ENCODE results near the gene JUND.

JUND gene

DNA sequence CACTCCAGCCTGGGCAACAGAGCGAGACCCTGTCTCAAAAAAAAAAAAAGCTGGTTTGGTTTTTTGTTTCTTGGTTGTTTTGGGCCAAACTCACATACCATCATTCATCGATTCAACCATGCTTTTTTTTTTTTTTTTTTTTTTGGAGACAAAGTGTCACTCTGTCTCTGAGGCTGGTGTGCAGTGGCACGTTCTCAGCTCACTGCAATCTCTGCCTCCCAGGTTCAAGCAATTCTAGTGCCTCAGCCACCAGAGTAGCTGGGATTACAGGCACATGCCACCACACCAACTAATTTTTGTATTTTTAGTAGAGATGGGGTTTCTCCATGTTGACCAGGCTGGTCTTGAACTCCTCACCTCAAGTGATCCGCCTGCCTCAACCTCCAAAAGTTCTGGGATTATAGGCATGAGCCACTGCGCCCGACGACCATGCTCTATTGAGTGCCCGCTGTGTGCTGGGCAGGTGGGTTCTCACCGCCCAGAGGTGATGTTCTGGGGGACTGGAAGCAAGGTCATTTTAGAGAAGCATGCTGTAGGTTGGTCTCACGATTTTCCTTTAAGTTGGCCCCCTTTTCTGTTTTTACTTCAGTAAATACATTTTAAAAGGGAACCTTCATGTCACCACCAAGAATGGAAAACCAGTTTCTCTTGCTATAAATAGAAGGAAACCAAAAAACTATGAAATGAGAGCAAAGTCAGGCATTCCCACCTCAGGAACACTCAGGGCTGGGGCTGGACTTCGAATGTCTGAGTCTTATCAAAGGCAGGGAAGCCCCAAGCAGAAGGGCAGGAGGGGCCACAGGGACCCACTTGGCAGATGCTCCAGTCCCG lies 8.3 kb upstream of the JUND start:
- peak in 1 of 2 experiments; percentile 55 for DNase-seq

DNA sequence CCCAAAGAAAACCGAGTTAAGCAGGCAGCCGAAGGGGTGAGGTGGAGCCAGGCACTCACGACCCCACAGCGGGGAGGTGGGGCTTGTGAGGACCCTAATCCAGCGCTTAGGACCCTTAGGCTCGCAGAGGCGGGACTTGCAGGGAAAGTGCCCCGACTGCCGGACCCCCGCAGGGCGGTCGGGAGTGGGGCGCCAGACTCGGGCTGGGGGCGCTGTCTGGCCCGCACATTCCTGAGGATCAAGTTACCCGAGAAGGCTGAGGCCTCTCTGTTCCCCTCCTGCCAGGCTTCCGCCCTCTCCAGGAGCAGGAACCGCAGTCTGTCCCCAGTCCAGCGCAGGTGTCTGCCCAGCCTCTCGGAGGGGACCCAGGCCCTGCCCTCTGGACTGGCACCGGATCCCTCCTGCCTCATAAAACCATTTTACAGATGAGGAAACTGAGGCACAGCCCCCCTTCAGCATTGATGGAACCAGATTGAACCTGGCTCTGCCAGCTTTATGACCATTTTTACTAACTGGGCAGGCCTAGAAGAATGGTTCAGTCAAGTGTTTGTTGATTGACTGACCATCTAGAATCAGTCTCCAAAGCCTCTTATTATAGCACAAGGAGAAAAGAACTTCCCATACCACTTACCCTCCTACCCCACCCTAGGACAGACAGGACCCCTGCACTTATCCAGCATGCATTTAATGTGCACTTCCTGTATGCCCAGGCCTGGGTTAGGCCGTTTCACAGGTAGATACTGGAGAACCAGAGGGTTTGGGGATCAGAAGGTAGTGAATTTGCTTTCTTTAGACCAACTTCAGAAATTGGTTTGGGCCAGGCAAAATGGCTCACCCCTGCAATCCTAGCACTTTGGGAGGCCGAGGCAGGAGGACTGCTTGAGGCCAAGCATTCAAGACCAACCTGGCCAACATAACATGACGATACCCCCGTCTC lies 6.7 kb upstream of the JUND start:
- peak in 1 of 2 experiments; percentile 24 for DNase-seq

DNA sequence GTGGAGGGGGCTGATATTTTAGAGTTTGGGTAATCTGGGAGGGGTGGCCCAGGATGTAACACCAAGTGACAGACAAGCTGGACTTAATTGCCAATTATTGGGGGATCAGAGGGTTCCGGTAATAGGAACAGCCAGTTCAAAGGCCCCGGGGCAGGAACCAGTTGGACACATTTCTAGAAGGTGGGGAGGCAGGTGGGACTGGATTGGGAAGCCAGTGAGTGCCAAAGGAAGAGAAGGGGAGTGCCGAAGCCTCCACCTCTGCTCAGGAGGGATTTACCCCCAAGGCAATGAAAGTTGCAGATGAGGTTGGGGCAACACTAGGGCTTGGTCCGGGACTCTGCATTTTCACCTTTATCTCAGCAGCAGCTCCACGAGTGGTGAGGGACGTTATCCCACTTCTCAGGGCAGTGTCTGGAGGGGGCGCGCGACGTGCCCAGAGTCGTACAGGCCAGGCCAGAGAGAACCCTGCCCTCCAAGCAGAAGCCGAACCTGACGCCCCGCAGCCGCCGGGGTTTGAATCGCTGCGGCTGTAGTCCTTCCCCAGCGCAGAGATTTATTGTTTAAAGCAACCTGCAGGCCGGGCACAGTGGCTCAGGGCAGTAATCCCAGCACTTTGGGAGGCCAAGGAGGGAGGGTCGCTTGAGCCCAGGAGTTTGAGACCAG lies 5.7 kb upstream of the JUND start:
- DNase-seq, result peak in 1 of 2 experiments; percentile 24

DNA sequence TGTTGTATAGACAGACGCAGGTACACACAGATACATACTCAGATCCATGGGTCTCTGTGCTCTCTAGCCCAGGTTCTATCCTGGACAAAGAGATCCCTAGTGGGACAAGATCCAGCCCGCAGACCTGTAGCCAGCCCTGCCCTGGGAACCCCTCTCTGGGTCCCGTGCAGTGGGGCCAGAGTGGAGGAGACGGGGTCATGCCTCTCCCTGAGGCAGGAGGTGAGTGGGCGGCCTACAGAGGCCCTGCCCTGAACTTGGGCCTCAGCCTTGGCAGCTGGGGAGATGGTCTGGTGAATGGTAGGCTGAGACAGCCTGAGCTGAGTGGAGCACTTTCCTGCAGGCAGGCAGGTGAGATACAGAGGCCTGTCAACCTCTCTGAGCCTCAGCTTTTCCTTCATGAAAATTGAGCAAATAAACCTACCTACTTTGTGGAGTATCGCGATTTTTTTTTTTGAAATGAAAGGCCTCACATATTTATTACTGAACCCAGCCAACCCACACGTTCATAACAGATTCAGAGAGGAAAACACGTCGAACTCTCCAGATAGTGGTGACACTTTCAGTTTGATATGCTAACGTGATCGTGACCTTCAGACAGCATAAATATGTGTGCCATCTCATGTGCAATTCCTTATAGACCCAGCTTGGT lies 3.4 kb upstream of the JUND start:
- DNase-seq, result peak; percentile 85

DNA sequence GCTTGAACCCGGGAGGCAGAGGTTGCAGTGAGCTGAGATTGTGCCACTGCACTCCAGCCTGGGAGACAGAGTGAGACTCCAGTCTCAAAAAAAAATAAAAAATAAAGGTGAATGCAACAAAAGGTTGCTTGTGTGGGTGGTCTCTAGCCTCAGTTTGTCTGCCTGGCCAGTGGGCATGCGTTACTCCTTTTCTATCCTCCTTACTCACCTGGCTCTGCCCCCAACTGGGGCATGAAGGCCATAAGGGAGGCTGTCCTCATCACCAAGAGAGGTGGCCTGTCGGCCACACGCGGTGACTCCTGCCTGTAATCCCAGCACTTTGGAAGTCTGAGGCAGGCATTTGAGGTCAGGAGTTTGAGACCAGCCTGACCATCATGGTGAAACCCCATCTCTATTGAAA lies 1.9 kb upstream of the JUND start:
- DNase-seq, result no peak

DNA sequence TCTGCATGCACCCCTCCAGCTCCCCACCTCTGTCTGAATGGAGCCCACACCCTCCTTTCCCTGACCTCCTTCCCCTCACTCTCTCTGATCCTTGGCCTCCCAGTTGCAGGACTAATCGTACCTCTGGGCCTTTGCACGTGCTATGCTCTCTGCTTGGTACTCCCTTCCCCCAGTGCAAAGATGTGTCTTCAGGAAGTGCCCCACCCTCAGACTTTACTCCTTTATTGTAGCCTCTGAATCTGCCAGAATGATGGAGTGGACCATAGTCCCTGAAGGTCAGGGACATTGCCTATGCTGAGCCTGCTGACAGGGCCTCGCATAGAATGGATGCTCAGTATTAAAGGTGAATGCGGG lies 1.3 kb upstream of the JUND start:
- peak; percentile 58 to 65 for DNase-seq

DNA sequence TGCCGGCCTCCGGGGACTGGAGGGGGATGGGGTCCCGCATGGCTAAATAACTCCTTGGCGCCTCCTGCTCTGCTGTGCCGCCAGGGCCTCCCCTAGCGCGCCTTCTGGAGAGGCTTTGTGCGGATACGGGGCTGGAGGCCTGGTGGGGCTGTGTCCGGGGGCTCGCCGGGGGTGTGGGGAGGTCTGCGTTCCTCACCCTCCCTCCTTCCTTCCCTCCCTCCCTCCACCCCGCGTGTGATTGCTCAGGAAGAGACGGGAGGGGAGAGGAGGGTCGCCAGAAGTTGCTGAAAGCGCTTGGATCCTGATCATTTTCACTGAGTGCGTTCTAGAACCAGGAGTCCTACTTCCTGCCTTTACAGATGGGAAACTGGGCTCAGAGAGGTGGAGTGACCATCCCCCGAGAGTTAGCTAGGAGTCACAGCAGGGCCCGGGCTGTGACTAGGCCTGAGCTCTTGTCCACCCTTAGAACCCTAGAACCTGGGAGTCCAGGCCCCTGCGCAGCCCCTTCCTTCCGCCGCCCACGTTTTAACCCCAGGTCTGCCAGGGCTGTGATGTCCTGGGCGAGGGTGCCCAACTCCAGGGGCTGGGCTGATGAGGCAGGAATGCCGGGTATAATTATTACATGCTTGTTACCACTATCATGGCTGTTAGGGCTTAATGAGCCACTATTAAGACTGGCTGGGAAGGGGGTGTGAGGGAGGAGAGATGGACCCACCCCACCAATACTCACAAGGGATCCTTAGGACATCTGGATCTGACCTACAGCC lies 782 bp upstream of the JUND start:
- peak; percentile 68 to 69 for DNase-seq

DNA sequence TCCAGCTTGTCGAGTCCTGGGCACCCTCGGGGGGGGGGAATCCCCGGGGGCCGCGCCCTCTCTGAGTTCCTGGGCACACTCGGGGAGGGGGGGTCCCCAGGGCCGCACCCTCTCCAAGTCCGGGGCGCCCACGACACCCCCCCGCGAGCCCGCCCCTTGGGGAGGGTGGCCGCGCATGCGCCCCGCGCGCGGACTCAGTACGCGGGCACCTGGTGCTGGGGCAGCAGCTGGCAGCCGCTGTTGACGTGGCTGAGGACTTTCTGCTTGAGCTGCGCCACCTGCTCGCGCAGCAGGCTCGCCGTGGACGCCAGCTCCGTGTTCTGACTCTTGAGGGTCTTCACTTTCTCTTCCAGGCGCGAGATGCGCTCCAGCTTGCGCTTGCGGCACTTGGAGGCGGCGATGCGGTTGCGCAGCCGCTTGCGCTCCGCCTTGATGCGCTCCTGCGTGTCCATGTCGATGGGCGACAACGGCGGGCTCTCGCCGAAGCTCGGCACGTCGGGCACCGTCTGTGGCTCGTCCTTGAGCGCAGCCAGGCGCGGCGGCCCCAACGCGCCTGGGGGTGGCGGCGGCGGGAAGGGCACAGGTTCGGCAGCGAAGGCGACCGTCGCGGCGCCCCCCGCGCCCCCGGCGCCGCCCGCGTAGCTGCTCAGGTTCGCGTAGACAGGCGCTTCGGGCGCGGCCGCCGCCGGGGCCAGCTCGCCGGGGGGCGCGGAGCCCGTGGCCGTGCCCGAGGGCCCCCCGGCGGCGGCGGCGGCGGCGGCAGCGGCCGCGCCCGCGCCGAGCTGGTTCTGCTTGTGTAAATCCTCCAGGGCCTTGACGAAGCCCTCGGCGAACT lies 958 bp downstream of the JUND start:
- DNase-seq, result peak; percentile 74 to 82

DNA sequence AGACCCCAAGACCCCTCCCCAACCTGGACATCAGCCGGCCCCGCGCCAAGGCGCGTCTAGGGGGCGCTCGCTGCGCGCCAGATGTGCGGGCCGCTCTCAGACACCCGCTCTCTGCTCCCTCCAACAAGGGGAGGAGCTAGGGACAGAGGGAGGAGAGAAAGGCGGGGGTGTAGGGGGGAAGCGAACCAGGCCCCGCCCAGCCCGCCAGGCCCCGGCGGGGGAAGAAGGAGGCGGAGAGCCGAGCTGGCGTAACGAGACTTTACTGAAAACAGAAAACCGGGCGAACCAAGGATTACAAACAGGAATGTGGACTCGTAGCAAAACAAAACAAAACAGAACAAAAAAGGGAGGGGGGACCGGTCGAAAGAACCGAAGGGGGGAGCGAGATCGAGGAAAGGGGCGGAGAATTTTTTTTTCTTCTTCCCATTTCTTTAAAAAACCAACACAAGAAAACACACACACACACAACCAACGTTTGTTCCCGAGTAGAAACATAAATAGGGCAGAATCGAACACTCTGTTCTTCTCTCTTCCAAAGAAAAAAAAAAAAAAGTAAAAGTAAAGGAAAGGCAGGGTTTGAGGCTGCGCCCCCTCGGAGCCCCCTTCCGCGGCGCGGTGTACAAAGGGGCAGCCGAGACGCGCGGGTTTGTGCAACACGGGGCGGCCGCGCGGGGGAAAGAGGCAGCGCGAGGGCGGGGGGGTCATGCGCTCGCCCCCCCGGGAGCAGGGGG lies 1.7 kb downstream of the JUND start:
- peak; percentile 92 to 94 for DNase-seq

DNA sequence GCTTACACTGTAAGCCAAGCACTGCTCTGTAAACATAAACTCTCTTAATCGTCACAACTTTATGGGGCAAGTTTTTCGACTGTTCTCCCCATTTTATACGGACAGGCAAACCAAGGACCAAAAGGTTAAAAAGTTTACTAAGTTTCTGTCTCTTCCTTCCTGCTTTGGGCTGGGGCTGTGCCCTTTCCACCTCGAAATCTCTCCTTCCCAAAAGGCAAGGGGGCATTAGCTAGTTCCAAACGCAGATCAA lies 2.2 kb downstream of the JUND start:
- no peak for DNase-seq

DNA sequence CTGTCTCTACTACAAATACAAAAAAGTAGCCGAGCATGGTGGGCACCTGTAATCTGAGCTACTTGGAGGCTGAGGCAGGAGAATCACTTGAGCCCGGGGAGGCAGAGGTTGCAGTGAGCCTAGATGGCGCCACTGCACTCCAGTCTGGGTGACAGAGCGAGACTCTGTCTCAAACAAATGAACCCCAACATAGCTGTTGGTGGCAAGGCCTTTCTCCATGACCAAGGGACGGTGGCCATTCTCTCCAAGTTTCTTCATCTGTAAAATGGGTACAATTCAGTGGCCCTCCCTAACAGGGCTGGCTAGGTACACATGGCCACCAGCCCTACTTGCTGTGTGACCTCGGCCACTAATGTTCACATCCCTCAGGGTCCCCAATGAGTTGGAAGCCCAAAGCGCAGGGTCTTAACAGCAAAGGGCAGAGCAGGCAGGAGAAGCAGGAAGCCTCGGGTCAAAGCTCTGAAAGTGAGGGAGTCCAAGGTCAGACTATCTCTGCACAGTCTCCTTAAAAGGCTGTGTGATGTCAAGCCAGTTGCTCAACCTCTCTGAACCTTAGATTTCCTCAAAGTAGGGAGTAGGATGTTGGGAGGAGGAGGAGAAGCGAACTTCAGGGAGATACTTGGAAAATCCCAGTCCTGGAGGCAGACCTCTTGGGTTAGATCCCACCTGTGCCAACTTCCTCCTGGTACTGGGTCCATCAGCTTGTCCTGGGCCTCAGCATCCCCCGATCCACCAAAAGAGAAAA lies 2.7 kb downstream of the JUND start:
- DNase-seq, result peak; percentile 69 to 73

DNA sequence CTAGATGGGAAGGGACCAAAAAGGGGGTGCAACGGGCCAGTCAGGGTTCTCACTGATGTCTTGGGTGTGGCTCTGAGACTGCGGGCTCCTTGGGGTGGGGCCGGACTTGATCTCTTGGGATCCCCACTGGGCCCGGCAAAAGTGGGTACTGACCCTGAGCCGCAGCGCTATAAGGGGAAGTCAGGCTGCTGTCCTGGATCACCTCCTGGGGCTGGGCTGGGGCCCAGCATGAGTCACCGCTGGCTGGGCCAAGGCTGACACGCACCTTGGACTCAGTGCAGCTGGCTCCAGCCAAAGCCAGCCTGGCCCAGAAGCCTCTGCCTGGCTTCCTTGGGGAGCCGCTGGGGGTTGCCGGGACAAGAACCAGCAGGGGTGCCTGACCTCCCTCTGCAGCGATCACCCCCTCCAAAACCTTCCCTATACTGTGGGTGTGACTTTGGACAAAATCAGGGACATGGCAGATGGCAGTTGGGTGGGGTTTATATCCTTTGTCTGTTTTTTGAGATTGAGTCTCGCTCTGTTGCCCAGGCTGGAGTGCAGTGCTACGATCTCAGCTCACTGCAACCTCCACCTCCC lies 6.6 kb downstream of the JUND start:
- DNase-seq, result no peak

DNA sequence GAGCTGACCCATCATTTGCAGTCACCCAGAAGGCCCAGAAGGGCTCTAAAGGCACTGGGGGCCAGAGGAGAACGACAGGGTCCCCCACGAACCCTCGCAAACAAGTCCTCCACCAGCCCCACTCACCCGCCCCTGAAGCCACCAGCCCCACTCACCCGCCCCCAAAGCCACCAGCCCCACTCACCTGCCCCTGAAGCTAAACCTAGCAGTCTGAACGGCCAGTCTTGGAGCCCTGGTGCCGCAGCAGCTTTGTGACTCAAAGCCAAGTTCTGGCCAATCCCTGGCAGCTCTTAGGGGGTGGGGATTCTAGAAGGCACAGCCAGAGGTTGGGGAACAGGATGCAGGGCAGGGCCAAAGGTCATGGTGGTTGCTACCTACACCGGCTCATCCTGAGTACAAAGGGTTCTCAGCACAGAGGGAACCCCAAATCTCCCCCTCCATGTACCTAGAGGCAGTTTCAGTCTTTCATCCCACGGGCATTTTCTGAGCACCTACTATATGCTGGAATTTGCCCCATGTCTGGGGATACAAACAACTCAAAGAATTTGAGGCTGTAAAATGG lies 7.1 kb downstream of the JUND start, which contains the start of gene IQCN:
IQCN (minus strand) TSS at position 234 of the 562 bp plus-strand sequence. CDS start 4,974 bp downstream, outside the sequence.
- peak in 1 of 2 experiments; percentile 65 for DNase-seq

DNA sequence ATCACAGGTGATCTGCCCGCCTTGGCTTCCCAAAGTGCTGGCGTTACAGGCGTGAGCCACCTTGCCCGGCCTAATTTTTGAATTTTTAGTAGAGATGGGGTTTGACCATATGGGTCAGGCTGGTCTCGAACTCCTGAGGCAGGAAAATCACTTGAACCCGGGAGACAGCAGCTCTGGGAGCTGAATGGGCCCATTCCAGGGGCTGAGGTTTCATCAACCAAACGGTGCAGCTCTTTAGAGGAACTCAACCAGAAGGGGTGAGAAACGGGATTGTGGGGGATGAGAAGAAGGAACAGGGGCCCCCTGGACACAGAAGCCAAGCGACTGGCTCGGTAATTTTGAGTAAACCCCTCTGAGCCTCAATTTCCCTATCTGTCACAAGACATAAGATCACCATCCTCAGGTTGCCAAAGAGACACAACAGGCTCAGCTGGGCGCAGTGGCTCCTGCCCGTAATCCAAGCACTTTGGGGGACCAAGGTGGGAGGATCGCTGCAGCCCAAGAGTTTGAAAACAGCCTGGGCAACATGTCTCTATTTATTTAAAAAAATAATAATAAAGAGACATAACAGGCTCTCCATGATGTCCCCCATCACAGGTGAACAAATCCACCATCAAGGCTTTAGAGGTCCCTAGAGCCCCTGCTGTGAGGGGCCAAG lies 7.7 kb downstream of the JUND start:
- no peak for DNase-seq

DNA sequence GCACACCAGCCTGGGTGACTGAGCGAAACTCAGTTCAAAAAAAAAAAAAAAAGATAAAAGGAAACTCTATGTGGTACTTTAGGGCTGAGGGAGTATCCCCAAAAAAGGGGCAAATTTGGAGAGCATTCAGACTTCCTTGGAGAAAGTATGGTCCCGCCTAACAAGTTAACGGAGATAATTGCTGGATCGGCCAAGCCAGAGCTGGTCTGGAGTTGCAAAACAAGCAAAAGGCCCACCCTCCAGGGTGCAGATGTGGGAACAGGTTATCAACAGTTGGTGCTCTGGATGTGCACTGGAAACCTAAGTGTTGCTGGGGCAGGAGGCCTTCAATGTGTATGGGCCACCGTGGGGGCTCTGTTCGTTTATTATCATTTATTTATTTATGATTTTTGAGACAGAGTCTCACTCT lies 10.0 kb downstream of the JUND start:
- no peak for DNase-seq

DNA sequence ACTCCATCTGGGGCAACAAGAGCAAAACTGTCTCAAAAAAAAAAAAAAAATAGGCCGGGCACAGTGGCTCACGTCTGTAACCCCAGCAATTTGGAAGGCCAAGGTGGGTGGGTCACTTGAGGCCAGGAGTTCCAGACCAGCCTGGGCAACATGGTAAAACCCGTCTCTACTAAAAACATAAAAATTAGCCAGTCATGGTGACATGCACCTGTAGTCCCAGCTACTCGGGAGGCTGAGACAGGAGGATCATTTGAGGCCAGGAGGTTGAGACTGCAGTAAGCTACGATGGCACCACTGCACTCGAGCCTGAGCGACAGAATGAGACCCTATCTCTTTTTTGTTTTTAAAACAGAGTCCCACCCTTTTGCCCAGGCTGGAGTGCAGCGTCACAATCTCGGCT lies 11.1 kb downstream of the JUND start:
- no peak for DNase-seq

DNA sequence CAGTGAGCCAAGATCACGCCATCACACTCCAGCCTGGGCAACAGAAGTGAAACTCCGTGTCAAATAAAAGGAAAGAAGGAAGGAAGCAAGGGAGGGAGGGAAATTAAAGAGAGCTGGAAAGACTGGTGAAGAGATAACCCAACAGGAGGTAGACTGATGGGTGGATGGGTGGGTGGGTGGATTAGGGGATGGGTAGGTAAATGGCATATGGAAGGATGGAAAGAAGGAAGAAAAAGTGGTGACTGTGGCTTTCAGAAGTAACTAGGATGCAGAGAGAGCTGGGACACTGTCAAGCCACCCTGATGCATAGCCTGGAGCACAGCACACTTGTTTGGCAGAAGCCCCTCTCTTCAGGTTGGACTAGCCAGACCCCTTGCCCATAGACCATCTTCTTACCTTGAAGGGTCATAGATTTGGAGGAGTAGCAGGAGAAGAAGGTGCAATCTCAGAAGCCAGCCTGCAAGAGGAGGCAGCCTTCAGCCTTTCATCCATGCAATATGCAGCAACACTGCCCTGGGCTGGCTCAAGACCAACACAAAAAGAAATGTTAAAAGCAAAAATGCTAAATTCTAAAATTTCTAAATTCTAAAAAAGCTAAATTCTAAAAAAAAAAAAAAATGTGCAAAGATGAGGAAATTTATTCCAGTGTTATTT lies 12.2 kb downstream of the JUND start:
- no peak for DNase-seq
